Measurements from ENCODE around the gene CEP41.

Gene CEP41

GRCh38 chr7:130417213-130417612 lies 23.6 kb downstream of the CEP41 start:
- no peak for DNase-seq

GRCh38 chr7:130415006-130415405 lies 25.8 kb downstream of the CEP41 start:
- no peak for DNase-seq

DNA sequence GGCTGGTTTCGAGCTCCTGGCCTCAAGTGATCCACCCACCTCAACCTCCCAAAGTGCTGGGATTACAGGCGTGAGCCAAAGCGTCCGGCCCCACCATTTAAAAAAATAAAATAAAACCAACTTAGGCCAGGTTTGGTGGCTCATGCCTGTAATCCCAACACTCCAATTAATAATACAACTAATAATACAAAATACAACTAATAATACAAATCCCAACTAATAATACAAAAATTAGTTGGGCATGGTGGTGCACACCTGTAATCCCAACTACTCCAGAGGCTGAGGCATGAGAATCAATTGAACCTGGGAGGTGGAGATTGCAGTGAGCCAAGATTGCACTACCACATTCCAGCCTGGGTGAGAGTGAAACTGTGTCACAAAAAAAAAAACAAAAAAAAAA lies 27.6 kb downstream of the CEP41 start:
- DNase-seq, result no peak

DNA sequence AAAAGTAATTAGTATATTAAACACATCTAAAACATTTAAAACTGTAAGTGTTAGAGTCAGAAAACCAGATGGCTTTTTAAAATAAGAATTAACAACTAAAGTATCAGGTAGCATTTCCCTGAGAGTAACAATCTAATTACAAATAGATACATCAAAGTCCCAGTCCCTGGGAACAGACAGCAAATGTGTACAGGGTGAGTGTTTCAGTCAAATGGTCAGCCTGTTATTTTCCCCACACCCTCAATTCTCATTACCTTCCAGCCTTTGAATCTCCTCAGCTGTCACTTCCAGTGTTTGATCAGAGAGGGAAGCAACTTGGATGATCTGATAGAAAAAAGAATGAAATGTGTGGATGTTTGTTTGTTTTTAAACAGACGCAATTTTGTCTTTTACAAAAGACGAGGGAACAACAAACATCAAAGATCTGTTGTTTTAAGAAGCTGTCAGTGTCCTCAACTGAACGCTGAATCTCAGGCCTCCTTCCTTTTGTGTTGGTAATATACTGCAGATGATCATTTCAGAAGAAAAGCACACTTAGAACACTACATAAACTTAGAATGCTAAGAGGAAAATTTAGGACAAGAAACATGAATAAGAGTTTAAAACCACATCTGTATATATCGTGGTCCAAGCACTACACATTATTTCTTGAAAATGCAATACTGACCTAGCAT lies 29.8 kb downstream of the CEP41 start:
- no peak for DNase-seq

- DNase-seq, result peak; percentile 43
Observed at GRCh38 chr7:130409712-130410072, 31.1 kb downstream of the CEP41 start.

DNA sequence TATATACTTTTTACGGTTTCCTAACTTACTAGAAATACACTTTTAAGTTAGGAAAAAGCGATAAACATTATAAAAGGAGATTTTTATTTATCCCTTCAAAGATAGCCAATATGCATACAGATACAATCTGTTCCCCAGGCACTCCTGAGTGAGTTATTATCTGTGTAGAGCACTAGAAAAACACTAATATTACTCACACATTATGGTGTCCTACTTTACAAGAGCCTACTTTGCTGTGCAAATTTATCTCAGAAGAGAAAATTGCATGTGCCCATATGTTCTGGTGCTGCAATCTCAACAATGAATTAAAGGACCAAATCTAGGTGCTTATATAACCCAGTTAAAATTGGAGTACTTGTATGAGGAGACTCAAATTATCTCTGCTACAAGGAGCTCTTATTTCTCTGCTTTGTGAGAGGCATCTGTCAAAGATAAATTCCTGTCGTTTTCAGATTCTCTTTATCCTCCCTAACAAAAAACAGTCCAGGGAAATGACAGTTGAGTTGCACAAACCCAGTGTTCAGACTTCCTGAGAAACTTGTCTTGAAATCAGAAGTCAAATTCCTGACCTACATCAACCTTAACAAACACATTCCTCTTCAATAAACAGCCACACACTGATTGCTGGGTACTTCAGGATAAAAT lies 31.6 kb downstream of the CEP41 start:
- peak; percentile 29 for DNase-seq

DNA sequence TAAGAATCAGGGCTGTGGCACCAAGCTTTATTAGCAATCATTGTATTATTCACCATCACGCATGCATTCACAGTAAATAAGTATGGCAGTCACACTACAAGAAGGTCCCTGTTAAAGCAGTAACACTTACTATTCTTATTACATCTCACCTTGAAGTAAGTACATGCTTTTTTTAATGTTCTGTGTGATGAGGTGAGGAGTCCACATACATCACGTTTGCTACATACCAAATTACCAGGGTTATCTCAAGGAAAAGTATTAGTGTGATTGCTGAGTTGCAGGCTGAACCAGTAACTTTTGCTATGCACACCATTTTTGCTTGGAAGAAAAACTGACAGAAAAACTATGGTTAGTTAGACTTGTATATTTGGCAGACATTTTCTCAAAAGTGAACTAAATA lies 35.8 kb downstream of the CEP41 start:
- no peak for DNase-seq

GRCh38 chr7:130401578-130401977 lies 39.2 kb downstream of the CEP41 start:
- no peak for DNase-seq

- DNase-seq, result no peak
Observed at GRCh38 chr7:130401101-130401500, 39.7 kb downstream of the CEP41 start.

GRCh38 chr7:130400120-130400572 lies 40.7 kb downstream of the CEP41 start:
- DNase-seq, result no peak

- DNase-seq, result no peak
Observed at GRCh38 chr7:130398526-130399090, 42.2 kb downstream of the CEP41 start.

GRCh38 chr7:130397758-130398073 lies 43.1 kb downstream of the CEP41 start:
- DNase-seq, result no peak

GRCh38 chr7:130397051-130397757 lies 43.6 kb downstream of the CEP41 start:
- no peak for DNase-seq

GRCh38 chr7:130396109-130396508 lies 44.7 kb downstream of the CEP41 start:
- no peak for DNase-seq

DNA sequence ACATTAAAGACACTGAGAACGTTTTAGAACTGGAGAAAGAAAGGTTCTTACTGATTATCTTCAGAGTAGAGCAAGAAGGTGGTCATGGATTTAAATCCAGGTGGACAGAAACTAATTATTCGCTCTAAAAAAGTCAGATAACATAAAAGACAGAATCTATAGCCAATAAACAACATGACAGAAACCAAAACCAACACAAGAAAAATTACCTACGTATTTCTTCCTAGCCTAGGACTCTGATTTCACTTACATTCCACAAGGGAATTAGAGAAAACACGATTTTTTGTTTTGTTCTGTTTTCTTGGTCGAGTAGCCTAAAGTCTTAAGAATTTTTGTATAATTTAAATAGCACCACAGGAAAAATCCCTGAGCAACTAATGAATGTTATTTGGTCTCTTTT lies 45.4 kb downstream of the CEP41 start:
- no peak for DNase-seq

DNA sequence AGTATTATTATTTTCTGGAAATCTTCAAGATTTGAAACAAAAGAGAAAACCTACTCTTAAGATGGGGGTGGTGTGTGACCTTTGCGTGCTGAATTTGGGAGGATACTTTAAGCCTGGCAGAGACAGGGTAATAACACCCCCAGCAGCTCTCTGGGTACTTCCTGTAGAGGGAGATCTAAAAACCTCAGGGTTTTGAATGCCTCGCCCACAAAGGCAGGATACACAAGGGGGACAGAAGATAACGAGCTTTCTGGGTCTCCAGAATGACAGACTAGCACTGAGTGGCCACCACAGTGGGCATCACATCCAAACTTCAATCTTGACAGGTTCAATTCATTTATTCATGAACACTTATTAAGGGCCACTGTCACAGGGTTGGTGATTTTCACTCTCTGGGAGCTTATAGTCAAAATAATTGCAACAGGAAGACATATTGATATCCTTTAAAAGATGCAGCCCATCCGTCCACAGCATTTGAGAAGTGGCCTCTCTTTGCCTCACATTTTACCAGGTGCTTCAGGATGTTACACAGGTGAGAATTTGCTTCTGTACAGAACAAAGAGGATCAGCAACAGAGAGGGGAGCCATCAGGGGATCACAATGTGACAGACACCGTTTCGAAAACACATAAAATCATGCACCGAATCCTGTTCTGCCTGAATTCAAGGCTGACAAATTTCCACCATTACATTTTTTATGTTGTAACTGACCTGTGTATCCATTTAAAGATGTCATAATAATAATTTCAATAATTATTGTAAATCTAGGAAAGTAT lies 46.2 kb downstream of the CEP41 start:
- no peak for DNase-seq

DNA sequence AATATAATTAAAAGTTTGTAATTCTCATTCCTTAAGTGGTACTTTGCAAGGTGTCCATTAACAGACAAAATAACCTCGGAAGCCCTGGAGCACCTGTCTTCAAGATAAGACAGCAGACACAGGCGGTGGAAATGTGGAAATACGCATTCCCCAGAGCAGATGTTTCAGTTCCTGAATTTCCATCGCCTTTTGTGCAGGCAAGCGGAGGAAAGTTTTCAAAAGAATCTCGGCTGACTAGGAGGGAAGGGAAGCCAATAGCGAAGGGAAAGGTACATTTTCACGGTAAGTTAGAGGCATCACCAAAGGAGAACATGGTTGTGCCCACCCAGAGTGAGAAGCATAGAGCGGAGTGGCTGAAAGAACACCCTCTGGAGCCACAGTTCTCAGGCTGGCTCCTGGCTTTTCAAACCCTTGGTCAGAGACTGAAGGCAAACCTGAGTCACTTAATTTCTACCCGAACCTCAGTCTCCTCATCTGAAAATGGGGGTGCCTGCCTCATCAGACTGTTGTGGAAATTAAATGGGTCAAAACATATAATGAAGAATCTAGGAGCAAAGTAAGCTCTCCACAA lies 46.9 kb downstream of the CEP41 start:
- DNase-seq, result no peak

- peak; percentile 69 for DNase-seq
Observed at GRCh38 chr7:130393101-130393561, 47.7 kb downstream of the CEP41 start.

DNA sequence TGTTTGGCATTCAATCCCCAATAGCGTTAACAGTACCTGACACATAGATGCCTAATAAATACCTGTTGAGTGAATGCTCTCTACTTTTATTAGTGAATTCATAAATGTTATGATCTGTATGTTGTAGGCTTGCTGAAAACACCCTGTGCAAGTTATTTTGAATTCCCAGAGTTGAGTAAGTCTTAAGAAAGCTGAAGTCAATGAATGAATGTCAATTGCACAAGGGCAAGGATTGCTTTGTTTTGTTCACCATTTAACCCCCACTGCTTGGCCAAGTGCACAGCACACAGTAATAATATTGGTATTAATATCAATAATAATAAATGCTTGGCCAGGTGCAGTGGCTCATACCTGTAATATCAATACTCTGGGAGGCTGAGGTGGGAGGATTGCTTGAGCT lies 50.3 kb downstream of the CEP41 start:
- no peak for DNase-seq

- DNase-seq, result no peak
Observed at GRCh38 chr7:130388671-130389070, 52.1 kb downstream of the CEP41 start.

DNA sequence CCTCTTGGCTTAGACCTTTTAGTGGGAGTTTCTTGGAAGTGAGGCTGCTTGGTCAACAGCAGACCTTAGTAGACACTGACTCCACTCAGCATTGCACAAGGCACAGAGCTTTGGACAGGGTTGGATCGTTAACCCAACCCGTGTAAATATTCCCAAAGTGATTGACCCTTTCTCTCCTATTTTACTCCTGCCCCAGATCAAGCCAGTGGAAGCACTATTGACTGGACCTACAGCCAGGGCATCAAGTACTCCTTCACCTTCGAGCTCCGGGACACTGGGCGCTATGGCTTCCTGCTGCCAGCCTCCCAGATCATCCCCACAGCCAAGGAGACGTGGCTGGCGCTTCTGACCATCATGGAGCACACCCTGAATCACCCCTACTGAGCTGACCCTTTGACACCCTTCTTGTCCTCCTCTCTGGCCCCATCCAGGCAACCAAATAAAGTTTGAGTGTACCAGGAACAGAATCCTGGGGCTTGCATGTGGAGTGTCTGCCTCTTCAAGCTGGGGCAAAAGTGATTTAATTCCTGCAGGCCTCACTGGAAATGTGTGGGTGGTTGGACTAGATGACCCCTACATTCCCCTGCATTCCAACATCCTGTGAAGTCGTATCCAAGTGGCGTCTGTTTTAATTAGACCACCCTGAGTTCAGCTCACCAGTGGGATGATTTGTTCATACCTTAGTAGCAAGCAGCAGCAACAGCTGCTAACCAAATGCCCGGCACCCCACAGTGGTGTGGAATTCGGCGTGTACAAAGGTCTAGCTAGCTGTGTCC lies 53.0 kb downstream of the CEP41 start:
- no peak for DNase-seq

DNA sequence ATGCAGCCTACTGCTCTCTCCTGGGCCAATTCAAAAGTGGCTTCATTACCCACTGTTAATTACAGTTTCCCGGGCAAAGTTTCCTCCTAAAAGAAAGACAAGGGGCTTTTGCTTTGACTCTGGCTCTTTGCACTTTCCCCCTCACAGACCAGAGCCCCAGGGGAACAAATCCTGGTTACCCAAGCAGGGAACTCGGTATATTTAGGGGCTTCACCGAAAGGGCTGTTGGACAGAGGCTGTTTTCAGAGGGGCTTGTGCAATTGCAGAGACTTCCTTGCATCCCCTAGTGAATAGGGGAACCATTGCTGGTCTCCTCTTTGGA lies 53.5 kb downstream of the CEP41 start:
- no peak for DNase-seq

Data from NCI-H226 (cell line).